Measurements from ENCODE around the gene CD48. TPM values are rescaled to one million over a fixed set of nuclear protein-coding genes. Genes with fewer than 3 reads are reported as not detected.

CD48 gene
- polyA plus RNA-seq, 1 donor (not counting 4 experiments of a cell fraction or from before 2014, with no cell fraction given): 0.07 TPM

DNA sequence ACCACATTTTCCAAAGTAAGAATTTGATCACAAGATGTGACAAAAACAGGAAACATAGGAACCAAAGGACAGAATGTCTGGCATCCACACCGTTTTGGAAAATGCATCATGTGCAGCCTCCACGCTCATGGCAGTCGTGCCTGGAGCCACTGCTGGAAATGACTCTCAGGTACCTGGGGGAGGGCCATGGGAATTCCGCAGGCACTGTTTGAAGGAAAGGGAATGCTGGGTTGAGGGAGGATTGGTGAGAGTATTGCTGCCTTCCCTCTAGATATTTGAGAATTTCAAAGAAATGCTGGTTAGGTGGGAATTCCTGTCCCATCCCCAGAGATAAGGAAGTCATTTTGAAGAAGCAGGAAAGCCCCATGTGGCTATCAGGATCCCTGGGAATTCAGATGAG lies 75.5 kb downstream of the CD48 start:
- TF ChIP-seq EZH2 (IDR thresholded peaks at IDR 0.05; ENCODE audit: low read length): no peak
- TF ChIP-seq, protein P1, sequence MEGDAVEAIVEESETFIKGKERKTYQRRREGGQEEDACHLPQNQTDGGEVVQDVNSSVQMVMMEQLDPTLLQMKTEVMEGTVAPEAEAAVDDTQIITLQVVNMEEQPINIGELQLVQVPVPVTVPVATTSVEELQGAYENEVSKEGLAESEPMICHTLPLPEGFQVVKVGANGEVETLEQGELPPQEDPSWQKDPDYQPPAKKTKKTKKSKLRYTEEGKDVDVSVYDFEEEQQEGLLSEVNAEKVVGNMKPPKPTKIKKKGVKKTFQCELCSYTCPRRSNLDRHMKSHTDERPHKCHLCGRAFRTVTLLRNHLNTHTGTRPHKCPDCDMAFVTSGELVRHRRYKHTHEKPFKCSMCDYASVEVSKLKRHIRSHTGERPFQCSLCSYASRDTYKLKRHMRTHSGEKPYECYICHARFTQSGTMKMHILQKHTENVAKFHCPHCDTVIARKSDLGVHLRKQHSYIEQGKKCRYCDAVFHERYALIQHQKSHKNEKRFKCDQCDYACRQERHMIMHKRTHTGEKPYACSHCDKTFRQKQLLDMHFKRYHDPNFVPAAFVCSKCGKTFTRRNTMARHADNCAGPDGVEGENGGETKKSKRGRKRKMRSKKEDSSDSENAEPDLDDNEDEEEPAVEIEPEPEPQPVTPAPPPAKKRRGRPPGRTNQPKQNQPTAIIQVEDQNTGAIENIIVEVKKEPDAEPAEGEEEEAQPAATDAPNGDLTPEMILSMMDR (optimal IDR thresholded peaks at IDR 0.05 in 1 of 3, IDR thresholded peaks at IDR 0.05 in 1 of 3, conservative IDR thresholded peaks at IDR 0.05 in 1 of 3; ENCODE audit: extremely low read depth in 1 of 3, insufficient read depth in 2 of 3, low read length in 3 of 3): no peak
- dilution Hi-C loops (cut with MboI; ENCODE audit: extremely low pct_ligation_motif_present, low sequenced_read_pairs): no loop called here

DNA sequence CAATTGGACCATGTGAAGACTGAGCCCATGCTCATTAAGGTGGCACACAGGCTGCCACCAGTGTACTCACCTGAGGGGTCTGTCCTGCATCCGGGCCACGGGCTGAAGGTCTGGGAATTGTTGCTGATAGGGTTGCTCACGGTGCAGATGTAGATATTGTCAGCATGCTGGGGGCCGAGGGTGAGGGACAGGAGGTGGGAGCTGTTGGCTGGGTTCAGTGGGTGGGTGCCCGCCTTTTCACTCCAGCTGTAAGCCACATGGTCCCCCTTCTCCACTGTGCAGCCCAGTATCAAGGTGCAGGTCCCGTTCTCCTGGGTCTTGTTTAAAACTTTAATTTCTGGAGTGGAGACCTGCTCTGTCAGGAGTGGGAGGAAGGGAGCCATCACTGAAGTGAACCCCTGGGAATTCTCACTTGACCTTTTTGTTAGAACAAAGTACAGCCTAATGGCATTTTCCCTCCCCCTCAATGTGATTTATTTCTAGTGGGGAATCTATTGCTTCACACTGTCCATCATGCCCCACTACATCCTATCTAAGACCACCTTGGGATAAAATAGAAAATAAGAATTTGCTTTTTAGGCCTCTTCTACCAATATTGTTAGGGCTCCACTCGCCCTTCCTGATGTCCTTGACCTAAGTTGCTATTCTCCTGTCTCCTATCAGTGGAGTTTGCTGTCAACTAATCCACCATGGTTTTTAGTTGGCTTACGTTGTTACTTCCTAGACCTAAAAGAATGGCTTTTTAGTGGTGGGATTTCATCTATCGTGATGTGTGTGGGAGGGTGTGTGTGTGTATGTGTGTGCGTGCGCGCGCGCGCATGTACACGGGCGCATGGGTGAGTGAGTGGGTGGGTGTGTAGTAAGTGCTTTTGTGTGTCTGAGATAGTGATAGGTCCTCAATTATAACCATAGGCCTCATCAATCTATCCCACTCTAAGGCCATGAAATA lies 76.8 kb downstream of the CD48 start:
- no peak for FAIRE-seq

More for the DNA sequence above, 75.5 kb downstream of the CD48 start:
- H3K36me3 ChIP-seq (ENCODE audit: control insufficient read depth in 2 of 2, extremely low read depth in 1 of 2, insufficient read depth in 2 of 2, low read length in 2 of 2): no peaks in the 10 kb centered on the region
- no peak overlapping the region for H3K4me2 ChIP-seq (ENCODE audit: control insufficient read depth, extremely low read depth, insufficient read depth, low read depth, low read length)
- DNase-seq (ENCODE audit: low read depth, low spot score) (no peak), FAIRE-seq (no peak)
- H3K79me2 ChIP-seq (ENCODE audit: control insufficient read depth, insufficient read depth, low read length): no peaks in the 10 kb centered on the region
- no peaks in the 10 kb centered on the region for H4K20me1 ChIP-seq (ENCODE audit: control insufficient read depth, extremely low read depth, insufficient read depth, low read length)
- peaks cover 4% of the 10 kb centered on the region for H3K27me3 ChIP-seq (ENCODE audit: control insufficient read depth, extremely low read depth, insufficient read depth, low read length)
- H3K27ac ChIP-seq (ENCODE audit: control insufficient read depth, insufficient read depth, low read length): no peak overlapping the region
- no peak overlapping the region for H2AFZ ChIP-seq (ENCODE audit: control insufficient read depth, low read length)
- no peaks in the 10 kb centered on the region for H3K4me1 ChIP-seq (ENCODE audit: control insufficient read depth, extremely low read depth, insufficient read depth, low read length)
- no peaks in the 10 kb centered on the region for H3K9me1 ChIP-seq (ENCODE audit: control insufficient read depth, extremely low read depth, insufficient read depth, low read length)
- no peak overlapping the region for H3K4me3 ChIP-seq (ENCODE audit: control insufficient read depth in 2 of 3, extremely low read depth in 1 of 3, insufficient read depth in 2 of 3, low read depth in 1 of 3, low read length in 3 of 3)
- no peaks in the 10 kb centered on the region for H3K9me3 ChIP-seq (ENCODE audit: control insufficient read depth, low read depth, low read length)
- H3K9ac ChIP-seq (ENCODE audit: control insufficient read depth, extremely low read depth, insufficient read depth, low read length): no peak overlapping the region

More for the DNA sequence above, 76.8 kb downstream of the CD48 start:
- Histone ChIP-seq H3K36me3 (ENCODE audit: control insufficient read depth in 2 of 2, extremely low read depth in 1 of 2, insufficient read depth in 2 of 2, low read length in 2 of 2) (no peaks in the 10 kb centered on the region), H3K79me2 (ENCODE audit: control insufficient read depth, insufficient read depth, low read length) (no peaks in the 10 kb centered on the region), H3K4me1 (ENCODE audit: control insufficient read depth, extremely low read depth, insufficient read depth, low read length) (no peaks in the 10 kb centered on the region), H3K4me3 (ENCODE audit: control insufficient read depth in 2 of 3, extremely low read depth in 1 of 3, insufficient read depth in 2 of 3, low read depth in 1 of 3, low read length in 3 of 3) (no peak overlapping the region), H3K4me2 (ENCODE audit: control insufficient read depth, extremely low read depth, insufficient read depth, low read depth, low read length) (no peak overlapping the region), H3K27me3 (ENCODE audit: control insufficient read depth, extremely low read depth, insufficient read depth, low read length) (peaks cover 4% of the 10 kb centered on the region), H3K9ac (ENCODE audit: control insufficient read depth, extremely low read depth, insufficient read depth, low read length) (no peak overlapping the region), H4K20me1 (ENCODE audit: control insufficient read depth, extremely low read depth, insufficient read depth, low read length) (no peaks in the 10 kb centered on the region), H3K9me1 (ENCODE audit: control insufficient read depth, extremely low read depth, insufficient read depth, low read length) (no peaks in the 10 kb centered on the region), H3K9me3 (ENCODE audit: control insufficient read depth, low read depth, low read length) (no peaks in the 10 kb centered on the region), H3K27ac (ENCODE audit: control insufficient read depth, insufficient read depth, low read length) (no peak overlapping the region), H2AFZ (ENCODE audit: control insufficient read depth, low read length) (no peak overlapping the region)
- no peak for DNase-seq (ENCODE audit: low read depth, low spot score)
- TF ChIP-seq, protein P1 (optimal IDR thresholded peaks at IDR 0.05 in 1 of 3, IDR thresholded peaks at IDR 0.05 in 1 of 3, conservative IDR thresholded peaks at IDR 0.05 in 1 of 3; ENCODE audit: extremely low read depth in 1 of 3, insufficient read depth in 2 of 3, low read length in 3 of 3): no peak
- TF ChIP-seq EZH2 (IDR thresholded peaks at IDR 0.05; ENCODE audit: low read length): no peak
- dilution Hi-C loops (cut with MboI; ENCODE audit: extremely low pct_ligation_motif_present, low sequenced_read_pairs): no loop called here

All from keratinocyte (primary cell).